Osteoblast (primary cell): ENCODE results near the gene SLC2A5. TPM values are rescaled to one million over a fixed set of nuclear protein-coding genes. Genes with fewer than 3 reads are reported as not detected.
A peak's percentile ranks its signal among the peaks of the same experiment; 100 is the strongest.

Experiments
- DNase-seq: peaks from one replicate; pipeline ENCODE4 v3.0.0; 2011; ENCODE audit warnings: low spot score, mixed read lengths; ENCODE audit not compliant: insufficient read length; ENCODE audit errors: missing footprints
- H2AFZ ChIP-seq: 2 replicates; pipeline ENCODE4 v1.6.0; 2011; ENCODE audit warnings: mild to moderate bottlenecking, low read length
- H3K27ac ChIP-seq: 2 replicates; pipeline ENCODE4 v1.5.1; 2011; ENCODE audit warnings: mild to moderate bottlenecking, low read depth, low read length, moderate library complexity
- H3K27me3 ChIP-seq: 2 replicates; pipeline ENCODE4 v1.6.0; 2012; ENCODE audit warnings: mild to moderate bottlenecking, control low read depth, inconsistent platforms, low read length, moderate library complexity; ENCODE audit not compliant: insufficient read depth
- H3K36me3 ChIP-seq: 2 replicates; pipeline ENCODE4 v1.5.1; 2011; ENCODE audit warnings: mild to moderate bottlenecking, low read length, control low read depth, moderate library complexity; ENCODE audit not compliant: insufficient read depth
- H3K4me1 ChIP-seq: 2 replicates; pipeline ENCODE4 v1.5.1; 2011; ENCODE audit warnings: mild to moderate bottlenecking, low read length, control low read depth, moderate library complexity; ENCODE audit not compliant: insufficient read depth
- H3K4me2 ChIP-seq: 2 replicates; pipeline ENCODE4 v1.6.0; 2011; ENCODE audit warnings: mild to moderate bottlenecking, low read length; ENCODE audit not compliant: insufficient read depth
- H3K4me3 ChIP-seq: fragments of 200-600 bp; sonication (generic); 3 replicates; pipeline ENCODE4 v1.5.1; 2012; ENCODE audit warnings: mild to moderate bottlenecking, low read length, inconsistent platforms; ENCODE audit not compliant: insufficient read depth
- H3K79me2 ChIP-seq: 2 replicates; pipeline ENCODE4 v1.6.0; 2012; ENCODE audit warnings: mild to moderate bottlenecking, low read length, control low read depth, inconsistent platforms; ENCODE audit not compliant: insufficient read depth
- H3K9me3 ChIP-seq: 2 replicates; pipeline ENCODE4 v1.5.1; 2011; ENCODE audit warnings: low read depth, low read length, control low read depth
- H4K20me1 ChIP-seq: 2 replicates; pipeline ENCODE4 v1.6.0; 2012; ENCODE audit warnings: mild to moderate bottlenecking, low read length, control low read depth; ENCODE audit not compliant: insufficient read depth
- total RNA-seq: library from RNA; depleted of rRNA; stranded (reverse); fragments of >200 nt; gene quantifications from 2 replicates; pipeline ENCODE4 v1.2.3, GENCODE V29; 2012
- TF ChIP-seq, protein P1 (sequence below): IDR thresholded peaks from 2 replicates; pipeline ENCODE4 v1.5.1; 2011; ENCODE audit warnings: mild to moderate bottlenecking, low read depth, low read length, moderate library complexity; ENCODE audit errors: extremely low read depth

The SLC2A5 gene
- total RNA-seq, 1 donor: 22.4 TPM

DNA sequence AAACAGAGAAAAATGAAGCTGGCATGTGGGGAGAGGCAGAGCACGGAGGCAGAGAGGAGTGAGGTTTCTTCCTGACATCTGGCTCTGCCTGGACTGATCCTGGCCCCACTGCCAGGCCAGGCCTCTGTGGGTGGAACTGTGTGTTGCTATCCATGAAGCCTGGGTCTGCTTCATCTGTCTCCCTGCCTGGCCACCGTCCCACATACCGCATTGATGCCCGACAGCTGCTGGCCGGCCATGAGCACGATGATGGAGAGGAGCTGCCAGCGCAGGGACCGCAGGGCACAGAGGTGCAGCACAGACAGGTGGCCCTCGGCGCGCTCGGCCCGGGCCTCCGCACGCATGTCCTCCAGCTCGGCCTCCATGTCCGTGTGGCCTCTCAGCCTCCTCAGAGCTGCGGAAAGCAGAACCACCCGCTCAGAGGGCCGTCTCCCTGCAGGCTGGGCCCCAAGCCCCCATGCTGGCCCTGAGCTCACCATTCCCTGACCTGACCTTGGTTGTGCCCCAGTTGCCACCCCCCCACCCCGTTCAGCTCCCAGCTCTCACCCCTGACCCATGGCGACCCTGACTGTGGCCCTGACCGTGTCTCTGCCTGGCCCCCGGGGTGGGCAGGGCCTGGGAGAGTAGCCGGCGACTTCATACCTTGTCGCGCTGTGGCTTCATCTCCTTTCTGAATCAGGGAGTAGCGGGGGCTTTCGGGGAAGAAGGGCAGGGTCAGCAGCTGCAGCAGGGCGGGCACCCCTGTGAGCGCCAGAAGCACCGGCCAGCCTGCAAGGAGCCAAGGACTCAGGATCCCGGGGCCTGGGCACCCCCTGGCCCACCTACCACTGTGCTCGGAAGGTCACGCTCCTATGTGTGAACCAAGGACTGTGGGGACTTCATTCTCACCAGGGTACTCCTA lies 54.7 kb downstream of the SLC2A5 start:
- DNase-seq: peak; percentile 61
- Histone ChIP-seq H3K27me3 (no peaks in the 10 kb centered on the region), H3K79me2 (no peaks in the 10 kb centered on the region), H3K9me3 (no peaks in the 10 kb centered on the region), H3K4me3 (no peak overlapping the region), H3K27ac (no peak overlapping the region), H3K36me3 (no peaks in the 10 kb centered on the region), H4K20me1 (no peaks in the 10 kb centered on the region), H2AFZ (no peak overlapping the region), H3K4me1 (no peaks in the 10 kb centered on the region), H3K4me2 (no peak overlapping the region)
- TF ChIP-seq, protein P1, sequence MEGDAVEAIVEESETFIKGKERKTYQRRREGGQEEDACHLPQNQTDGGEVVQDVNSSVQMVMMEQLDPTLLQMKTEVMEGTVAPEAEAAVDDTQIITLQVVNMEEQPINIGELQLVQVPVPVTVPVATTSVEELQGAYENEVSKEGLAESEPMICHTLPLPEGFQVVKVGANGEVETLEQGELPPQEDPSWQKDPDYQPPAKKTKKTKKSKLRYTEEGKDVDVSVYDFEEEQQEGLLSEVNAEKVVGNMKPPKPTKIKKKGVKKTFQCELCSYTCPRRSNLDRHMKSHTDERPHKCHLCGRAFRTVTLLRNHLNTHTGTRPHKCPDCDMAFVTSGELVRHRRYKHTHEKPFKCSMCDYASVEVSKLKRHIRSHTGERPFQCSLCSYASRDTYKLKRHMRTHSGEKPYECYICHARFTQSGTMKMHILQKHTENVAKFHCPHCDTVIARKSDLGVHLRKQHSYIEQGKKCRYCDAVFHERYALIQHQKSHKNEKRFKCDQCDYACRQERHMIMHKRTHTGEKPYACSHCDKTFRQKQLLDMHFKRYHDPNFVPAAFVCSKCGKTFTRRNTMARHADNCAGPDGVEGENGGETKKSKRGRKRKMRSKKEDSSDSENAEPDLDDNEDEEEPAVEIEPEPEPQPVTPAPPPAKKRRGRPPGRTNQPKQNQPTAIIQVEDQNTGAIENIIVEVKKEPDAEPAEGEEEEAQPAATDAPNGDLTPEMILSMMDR: no peak

GRCh38 chr1:9013819-9014218 lies 55.6 kb downstream of the SLC2A5 start:
- Histone ChIP-seq H3K4me1 (no peaks in the 10 kb centered on the region), H3K4me2 (no peak overlapping the region), H4K20me1 (no peaks in the 10 kb centered on the region), H3K9me3 (no peaks in the 10 kb centered on the region), H3K36me3 (no peaks in the 10 kb centered on the region), H2AFZ (no peak overlapping the region), H3K27me3 (no peaks in the 10 kb centered on the region), H3K4me3 (no peak overlapping the region), H3K27ac (no peak overlapping the region), H3K79me2 (no peaks in the 10 kb centered on the region)
- TF ChIP-seq, protein P1: no peak
- peak; percentile 50 for DNase-seq

GRCh38 chr1:9010781-9011323 lies 58.6 kb downstream of the SLC2A5 start:
- no peaks in the 10 kb centered on the region for H4K20me1 ChIP-seq

More at GRCh38 chr1:9010781-9011323, 58.6 kb downstream of the SLC2A5 start:
- no peak overlapping the region for H2AFZ ChIP-seq
- TF ChIP-seq, protein P1: no peak
- H3K4me3 ChIP-seq: no peak overlapping the region
- no peaks in the 10 kb centered on the region for H3K9me3 ChIP-seq
- peak; percentile 65 for DNase-seq
- no peak overlapping the region for H3K4me2 ChIP-seq
- H3K36me3 ChIP-seq: no peaks in the 10 kb centered on the region
- H3K4me1 ChIP-seq: no peaks in the 10 kb centered on the region
- no peak overlapping the region for H3K27ac ChIP-seq
- no peaks in the 10 kb centered on the region for H3K27me3 ChIP-seq
- no peaks in the 10 kb centered on the region for H3K79me2 ChIP-seq
